ENCODE results near the gene SPRING1.
A peak's percentile ranks its signal among the peaks of the same experiment; 100 is the strongest.

The SPRING1 gene

DNA sequence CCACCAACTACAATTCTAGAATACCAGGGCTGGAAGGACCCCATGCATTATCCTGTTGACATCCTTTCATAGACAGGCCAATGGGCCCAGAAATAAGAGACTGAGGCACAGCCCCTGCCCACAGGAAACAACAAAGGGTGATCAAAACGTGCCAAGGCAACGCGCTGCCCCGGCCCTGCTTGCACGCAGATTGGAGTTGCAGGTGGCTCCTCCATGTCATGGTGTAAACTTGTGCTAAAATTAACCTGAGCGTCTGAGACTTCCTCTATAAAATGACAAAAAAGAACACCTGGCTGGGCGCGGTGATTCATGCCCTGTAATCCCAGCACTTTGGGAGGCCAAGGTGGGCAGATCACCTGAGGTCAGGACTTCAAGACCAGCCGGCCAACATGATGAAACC is 30.1 kb downstream of the SPRING1 start:
- no peak for DNase-seq

DNA sequence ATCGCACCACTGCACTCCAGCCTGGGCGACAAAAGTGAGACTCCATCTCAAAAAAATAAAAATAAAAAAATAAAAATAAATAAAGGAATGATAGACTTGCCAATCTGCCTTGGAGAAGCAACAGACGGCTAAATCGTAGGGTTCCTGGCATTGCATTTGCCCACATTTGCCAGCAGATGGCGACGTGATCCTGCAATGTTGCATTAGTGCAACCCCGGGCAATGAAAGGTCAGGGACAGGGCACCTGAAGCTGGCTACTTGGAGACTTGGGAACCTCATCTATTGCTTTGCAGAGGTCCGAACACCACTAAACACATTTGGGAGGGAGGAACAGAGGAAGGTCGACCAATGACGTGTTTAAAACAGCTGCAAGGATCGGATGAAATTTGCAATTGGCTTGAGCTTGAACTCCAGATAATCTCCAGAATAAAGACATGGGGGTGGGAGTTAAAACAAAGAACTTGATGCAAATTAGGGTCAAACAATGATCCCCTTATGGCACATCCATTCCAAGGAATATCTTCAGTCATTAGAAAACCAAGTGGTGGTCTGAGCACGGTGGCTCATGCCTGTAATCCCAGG is 34.6 kb downstream of the SPRING1 start:
- peak; percentile 65 for DNase-seq

DNA sequence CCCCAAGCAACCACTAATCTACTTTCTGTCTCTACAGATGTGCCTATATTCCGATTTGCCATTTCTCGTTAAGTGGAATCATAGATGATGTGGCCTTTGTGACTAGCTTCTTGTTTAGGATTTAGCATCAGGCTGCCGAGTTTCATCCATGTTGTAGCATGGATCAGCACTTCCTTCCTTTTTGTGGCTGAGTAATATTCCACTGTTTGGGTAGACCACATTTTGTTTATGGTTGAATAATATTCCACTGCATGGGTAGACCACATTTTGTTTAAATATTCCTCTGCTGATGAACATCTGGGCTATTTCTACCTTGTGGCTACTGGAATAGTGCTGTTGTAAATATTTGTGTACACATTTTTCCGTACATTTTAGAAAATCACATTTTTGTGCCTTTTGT is 36.4 kb downstream of the SPRING1 start:
- no peak for DNase-seq

DNA sequence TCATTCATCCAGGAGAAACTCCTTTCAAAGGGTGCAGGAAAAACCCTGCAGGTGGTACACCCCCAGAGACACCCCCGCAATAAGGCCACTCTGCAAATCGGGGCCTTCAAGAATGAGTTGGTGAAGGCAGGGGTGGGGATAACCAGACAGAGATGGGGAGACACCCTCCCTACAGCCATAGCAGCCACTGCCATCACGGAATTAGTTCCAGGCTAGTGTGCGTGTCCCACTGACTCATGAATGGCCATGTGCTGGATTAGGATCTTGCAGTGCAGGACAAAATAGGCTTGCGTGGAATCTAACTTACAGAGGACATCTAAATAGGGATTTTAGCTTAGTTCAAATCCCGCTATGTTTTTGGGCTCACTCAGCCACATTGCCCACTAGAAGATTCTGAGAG is 37.8 kb downstream of the SPRING1 start:
- no peak for DNase-seq

DNA sequence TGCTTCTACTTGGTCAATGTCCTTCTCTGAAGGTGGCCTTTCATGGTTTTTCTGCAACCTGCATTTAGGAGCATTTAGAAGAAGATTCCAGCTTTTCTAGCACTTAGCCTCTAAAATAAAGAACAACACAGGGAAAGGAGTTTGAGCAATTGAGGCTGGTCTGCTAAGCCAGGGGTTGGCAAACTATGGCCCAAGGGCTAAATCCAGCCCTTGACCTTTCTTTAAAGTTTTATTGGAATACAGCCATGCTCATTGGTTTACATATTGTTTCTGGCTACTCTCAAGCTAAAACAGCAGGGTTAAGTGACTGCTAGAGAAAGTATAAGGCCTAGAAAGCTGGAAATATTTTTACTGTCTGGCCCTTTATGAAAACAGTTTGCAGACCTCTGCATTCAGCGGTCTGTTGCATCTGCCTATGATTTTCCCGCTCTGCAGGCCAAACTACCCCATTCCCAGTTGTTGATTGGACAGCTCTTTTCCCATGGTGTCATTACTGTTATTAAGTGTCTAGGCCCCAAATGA is 39.3 kb downstream of the SPRING1 start:
- DNase-seq: no peak

DNA sequence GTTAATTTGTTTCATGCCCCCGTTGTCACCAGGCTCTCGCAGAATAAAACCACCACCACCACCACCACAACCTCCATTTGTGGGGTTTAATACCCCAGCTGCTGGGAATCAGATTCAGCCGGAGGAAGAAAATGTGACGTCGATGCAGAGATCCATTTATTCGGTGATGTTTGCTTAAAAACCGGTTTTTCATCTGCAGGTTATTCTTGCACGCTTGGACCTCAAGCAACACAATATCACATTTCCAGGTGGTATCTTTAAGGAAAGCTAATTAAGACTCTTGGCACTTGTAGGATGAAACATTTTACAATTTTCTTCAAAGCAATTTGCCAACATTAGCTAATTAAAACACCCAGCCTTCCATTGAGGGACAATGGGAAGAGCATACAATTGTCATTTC is 39.8 kb downstream of the SPRING1 start:
- DNase-seq: peak; percentile 86

DNA sequence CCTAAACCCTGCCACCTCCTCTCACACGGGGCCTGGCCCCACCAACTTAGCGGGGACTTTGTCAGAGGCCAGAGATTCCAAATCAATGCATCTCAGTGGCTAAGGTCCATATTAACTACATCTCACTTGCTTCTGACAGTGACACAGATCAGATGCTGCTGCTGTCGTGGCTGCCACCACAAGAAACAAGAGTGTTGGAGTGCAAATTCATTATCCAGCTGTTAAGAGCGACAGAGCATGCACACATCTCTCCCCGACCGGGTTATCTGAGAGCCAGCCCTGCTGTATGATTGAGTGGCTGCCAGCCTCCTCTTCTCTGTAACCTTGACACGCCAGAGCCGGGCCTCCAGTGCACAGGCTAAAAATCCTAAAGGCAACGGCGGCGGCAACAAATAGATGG is 40.2 kb downstream of the SPRING1 start:
- peak; percentile 86 for DNase-seq

DNA sequence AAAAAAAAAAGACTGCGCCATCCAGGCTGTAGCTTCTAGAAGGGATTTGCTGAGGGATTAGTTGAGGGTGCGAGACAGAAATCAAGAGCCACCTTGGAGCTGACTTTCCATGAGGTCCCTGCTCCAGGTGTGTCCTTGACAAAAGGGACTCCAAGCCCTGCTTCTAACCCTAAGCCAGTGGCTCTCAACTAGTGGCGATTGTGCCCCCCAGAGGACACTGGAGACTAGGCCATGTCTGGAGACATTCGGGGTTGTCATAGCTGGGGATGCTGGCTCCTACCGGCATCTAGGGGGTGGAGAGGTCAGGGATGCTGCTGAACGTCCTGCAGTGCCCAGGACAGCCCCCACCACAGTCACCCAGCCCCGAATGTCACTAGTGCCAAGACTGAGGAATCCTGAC is 40.6 kb downstream of the SPRING1 start:
- DNase-seq: peak; percentile 41

DNA sequence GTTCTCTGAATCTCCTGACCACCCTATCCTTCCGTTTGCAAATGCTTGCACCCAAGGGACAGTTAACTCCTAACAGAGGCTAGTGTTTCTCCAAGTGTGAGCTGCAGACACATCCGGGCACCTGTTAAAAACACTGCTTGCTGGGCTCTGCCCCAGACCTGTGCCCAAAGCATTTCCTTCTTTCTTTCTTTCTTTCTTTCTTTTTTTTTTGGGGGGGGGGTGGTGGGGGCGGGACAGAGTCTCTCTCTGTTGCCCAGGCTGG is 42.5 kb downstream of the SPRING1 start:
- no peak for DNase-seq

DNA sequence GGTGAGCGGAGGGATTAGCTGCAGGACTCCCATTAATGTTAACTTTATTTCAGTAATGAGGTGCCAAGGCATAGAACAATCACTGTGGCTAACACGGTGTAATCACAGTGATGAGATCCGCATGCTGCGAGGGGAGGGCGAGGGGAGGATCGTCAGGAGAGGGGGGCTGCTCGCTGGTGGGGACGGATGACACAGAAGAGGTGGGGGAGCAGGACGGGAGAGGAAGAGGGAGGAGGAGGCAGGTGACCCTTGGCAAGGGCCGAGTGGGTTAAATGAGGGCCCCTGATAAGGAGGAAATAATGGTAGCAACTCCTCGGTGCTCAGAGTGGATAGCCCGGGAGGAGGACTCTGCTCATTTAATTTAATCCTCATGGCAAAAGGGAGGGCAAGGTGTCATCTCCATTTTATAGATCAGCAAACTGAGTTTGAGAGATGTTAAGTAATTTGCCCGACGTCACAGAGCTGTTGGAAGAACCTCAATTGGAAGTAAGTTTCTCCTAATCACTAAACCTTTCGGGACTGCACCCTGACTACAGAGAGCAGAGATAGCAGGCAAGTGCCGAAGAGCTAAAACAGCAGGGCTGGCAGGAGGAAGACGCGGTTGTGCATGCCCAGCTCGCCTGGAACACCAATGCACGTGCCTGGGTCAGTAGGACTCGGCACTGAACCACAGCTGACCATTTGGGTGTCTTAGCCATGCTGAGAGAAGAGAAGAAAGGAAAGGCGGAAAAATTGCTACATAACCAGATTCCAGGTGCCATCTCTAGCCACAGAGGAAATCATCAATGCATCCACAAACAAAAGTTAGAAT is 43.0 kb downstream of the SPRING1 start:
- no peak for DNase-seq

DNA sequence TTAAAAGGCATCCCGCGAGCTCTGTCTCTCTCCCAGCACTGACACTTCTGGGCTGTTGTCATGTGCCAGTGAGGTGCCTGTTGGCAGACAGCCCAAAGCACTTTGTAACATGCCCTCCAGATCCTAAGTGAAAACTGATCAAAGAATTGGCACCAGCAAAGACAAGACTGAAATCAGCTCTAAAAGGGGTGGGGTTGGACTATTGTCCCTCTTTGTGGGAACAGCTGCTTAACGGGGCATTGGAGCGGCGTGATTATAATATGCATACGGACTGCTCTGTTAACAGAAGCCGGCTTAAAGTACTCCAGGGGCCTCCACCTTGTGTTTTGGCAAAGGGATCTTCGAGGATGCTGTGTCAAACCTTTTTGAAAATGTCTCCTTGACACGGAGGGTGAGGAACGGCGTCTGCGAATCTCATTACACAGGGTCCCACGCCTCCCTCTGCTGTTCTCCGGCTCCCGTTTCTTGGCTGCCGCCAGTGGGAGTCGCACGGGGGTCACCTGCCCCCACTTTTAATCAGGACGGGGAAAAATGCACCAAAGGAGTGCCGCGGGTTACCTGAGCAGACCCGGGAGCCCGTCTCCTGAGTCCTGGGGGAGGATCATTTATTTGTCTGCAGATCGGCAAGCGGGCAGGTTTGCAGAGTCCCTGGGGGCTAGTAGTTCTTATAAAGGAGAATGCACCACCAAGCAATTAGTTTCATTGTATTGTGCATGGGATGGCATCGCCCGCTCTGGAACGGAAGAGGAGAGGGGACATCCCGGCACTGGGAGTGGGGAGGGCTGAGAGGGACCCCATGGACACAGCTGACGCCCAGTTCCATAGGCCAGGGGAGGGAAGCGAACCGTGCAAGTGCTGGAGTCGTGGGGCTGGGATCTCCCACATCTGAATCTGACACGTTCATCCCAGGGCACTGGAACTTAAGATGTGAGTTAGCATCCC is 44.3 kb downstream of the SPRING1 start:
- peak; percentile 93 for DNase-seq

DNA sequence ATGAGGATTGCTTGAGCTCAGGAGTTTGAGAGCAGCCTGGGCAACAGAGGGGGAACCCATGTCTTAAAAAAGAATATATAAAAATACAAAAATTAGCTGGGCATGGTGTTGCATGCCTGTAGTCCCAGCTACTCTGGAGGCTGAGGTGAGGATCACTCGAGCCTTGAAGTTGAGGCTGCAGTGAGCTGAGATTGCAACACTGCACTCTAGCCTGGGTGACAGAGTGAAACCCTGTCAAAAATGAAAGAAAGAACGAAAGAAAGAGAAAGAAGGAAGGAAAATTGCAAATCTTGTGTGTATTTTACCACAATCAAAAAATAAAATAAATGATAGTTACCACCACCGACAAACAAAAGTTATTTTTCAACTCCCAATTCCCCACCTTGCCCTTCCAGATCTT is 45.3 kb downstream of the SPRING1 start:
- DNase-seq: no peak

DNA sequence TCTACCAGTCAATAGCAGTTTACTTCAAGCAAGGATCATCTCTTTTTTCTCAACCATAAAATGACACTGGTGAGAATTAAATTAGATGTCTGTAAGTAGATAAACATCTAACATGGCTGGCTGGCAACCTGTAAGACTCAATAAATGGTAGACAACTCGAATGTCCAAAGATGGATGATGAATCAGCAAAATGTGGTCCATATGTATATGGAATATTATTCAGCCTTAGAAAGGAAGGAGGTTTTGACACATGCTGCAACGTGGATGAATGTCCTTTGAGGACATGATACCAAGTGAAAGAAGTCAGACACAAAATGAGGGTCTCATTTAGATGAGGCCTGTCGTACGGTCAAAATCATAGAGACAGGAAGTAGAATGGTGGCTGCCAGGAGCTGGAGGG is 46.2 kb downstream of the SPRING1 start:
- DNase-seq: no peak

DNA sequence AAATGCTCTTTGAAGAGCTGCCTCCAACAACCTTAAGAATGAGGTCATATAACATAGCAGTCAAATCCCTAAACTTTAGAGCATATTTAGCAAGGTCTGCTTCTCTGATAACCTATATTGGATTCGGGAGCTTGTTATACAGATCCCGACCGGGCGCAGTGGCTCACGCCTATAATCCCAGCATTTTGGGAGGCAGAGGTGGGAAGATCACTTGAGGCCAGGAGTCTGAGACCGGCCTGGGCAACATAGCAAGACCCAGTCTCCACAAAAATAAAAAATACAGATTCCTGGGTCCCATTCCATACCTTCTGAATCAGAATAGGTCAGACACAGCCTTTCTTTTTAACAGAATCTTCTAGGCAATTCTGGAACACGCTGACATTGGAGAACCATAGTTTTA is 46.7 kb downstream of the SPRING1 start:
- DNase-seq: no peak

DNA sequence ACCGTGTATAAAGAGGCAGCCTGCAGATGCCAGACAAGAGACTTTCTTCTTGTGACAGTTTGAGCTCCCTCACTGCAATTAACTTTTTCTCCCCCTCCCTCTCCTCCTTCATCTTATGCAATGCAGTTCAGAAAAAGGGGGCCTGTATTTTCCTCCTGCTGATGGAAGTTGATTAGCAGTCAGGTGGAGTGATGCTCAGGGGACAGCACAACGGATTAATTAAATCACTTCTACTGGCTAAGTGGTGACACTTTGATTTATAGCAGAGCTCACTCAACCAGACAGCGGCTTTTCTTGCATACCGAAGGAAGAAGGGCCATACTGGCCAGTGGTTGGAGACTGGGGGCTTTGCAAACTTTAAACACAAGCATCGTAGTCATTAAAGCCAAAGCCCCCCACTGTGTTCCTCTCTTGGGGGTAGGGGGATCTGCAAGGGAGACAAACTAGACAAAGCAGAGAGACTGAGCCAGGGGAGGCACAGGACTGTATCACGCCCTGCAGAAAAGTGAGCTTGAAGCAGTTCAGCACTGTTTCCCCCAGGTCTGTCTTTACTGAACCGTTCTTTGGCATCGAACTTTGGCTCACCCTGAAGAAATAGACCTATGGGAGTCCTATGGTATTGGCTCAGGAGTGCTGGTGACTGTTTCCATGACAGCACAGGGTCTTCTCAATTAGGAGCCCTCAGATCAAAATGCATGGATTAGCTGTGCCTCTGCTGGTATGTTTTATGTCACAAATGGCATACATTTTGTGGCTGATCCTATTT is 47.7 kb downstream of the SPRING1 start:
- no peak for DNase-seq

DNA sequence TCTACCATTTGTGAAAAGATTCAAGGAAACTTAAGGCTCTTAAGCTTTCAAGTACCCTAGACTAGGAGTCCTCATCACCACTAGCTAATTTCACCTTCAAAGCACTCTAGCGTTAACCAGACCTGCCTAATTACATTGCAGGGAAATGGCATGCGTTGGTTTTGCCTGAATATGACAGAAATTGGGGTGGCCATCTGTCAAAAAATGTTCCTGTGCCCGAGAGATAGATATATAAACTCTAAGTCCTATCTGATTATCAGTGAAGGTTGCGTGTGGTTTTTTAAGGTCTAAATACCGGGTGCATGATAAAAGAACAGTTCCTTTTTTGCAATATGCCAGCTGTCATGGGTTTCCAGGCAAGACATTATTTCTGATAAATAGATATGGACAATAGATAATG is 48.3 kb downstream of the SPRING1 start:
- no peak for DNase-seq
